Measurements from ENCODE around the gene STPG3. TPM values are rescaled to one million over a fixed set of nuclear protein-coding genes. Genes with fewer than 3 reads are reported as not detected.

STPG3 gene
- polyA plus RNA-seq, 2 of the 4 experiments (the other 2 are of a cell fraction): not detected

DNA sequence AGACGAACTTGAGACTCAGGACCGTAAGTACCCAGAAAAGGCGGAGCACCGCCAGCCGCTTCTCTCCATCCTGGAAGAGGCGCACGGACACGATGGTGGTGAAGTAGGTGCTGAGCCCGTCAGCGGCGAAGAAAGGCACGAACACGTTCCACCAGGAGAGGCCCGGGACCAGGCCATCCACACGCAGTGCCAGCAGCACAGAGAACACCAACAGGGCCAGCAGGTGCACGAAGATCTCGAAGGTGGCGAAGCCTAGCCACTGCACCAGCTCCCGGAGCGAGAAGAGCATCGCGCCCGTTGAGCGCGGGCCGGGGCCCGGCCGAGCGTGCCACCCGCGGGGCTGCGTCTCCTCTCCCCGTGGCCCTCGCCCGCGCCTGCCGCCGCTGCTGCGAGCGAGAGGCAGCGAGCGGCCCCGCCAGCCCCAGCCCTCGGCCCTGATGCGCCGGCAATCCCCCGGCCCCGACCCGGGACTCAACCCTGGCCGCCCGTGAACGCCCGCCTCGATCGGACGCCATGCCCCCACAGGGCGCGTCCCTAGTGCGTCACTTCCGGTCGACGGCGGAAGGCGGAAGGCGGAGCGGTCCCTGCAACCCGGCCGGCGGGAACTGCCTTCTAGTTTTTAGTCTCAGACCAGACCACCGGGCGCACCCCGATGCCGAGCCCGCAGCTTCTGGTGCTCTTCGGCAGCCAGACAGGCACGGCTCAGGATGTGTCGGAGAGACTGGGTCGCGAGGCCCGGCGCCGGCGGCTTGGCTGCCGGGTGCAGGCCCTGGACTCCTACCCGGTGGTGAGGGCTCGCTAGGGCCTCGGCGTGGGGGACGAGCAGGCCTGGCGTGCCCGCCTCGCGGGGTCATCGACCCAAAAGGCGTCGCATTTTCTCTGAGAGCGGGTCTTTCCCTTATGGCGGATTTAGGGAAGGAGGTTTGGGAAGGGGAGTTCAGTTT, 45.7 kb upstream of the STPG3 start, which contains the start of the genes NDOR1 and TMEM203:
Gene NDOR1, plus strand, starts transcription at position 575 of the 944 bp plus-strand sequence. Its CDS starts 78 bp downstream, at position 653.
Gene TMEM203, minus strand, starts transcription at position 523 of the 944 bp plus-strand sequence. Its CDS starts 234 bp downstream, at position 289.
- FAIRE-seq: no peak
- peak; percentile 69 to 70 for ATAC-seq
- Histone ChIP-seq H3K4me1 (peaks cover 28% of the 10 kb centered on the region), H3K4me3 (peak within 1 kb of the TSS; percentile 93), H3K4me2 (peak within 1 kb of the TSS; percentile 86), H3K27ac (peak within 1 kb of the TSS; percentile 93 to 97), H3K9me3 (no peaks in the 10 kb centered on the region)
- WGBS (ENCODE audit: missing lambda C conversion rate): 4% methylated on average over 27 of the region's 98 CpGs
- ChIA-PET CTCF (interaction anchor here (0.8 to 4.0 kb wide), 7 partner anchors 10 to 32 kb away, joined by 3 to 24 read pairs (median 4); partner anchors contain the start of genes RNF208, RNF224 and SSNA1), POLR2A (interaction anchor here (1.0 to 1.5 kb wide), 5 partner anchors 16 to 42 kb away, joined by 3 to 5 read pairs (median 4); partner anchors contain the start of gene TUBB4B)
- peak; percentile 84 to 91 for DNase-seq (ENCODE audit: low read depth in 1 of 2, low spot score in 1 of 2)
- no peak for TF ChIP-seq MYC (IDR thresholded peaks at IDR 0.05; ENCODE audit: borderline replicate concordance, low read length)
- no peak for TF ChIP-seq TFCP2L1 (CRISPR knock-in tag; IDR thresholded peaks at IDR 0.05)
- no peak for TF ChIP-seq MAZ (IDR thresholded peaks at IDR 0.05; ENCODE audit: borderline replicate concordance, low read depth, low read length)
- TF ChIP-seq, protein P1, sequence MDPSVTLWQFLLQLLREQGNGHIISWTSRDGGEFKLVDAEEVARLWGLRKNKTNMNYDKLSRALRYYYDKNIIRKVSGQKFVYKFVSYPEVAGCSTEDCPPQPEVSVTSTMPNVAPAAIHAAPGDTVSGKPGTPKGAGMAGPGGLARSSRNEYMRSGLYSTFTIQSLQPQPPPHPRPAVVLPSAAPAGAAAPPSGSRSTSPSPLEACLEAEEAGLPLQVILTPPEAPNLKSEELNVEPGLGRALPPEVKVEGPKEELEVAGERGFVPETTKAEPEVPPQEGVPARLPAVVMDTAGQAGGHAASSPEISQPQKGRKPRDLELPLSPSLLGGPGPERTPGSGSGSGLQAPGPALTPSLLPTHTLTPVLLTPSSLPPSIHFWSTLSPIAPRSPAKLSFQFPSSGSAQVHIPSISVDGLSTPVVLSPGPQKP (IDR thresholded peaks at IDR 0.05; ENCODE audit: low read depth, low read length): no peak
- TF ChIP-seq, protein P2, sequence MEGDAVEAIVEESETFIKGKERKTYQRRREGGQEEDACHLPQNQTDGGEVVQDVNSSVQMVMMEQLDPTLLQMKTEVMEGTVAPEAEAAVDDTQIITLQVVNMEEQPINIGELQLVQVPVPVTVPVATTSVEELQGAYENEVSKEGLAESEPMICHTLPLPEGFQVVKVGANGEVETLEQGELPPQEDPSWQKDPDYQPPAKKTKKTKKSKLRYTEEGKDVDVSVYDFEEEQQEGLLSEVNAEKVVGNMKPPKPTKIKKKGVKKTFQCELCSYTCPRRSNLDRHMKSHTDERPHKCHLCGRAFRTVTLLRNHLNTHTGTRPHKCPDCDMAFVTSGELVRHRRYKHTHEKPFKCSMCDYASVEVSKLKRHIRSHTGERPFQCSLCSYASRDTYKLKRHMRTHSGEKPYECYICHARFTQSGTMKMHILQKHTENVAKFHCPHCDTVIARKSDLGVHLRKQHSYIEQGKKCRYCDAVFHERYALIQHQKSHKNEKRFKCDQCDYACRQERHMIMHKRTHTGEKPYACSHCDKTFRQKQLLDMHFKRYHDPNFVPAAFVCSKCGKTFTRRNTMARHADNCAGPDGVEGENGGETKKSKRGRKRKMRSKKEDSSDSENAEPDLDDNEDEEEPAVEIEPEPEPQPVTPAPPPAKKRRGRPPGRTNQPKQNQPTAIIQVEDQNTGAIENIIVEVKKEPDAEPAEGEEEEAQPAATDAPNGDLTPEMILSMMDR (IDR thresholded peaks at IDR 0.05): no peak
- TF ChIP-seq TP53 (CRISPR knock-in tag; IDR thresholded peaks at IDR 0.05): no peak
- no peak for TF ChIP-seq ZSCAN20 (CRISPR knock-in tag; IDR thresholded peaks at IDR 0.05)
- no peak for TF ChIP-seq ZFP36 (IDR thresholded peaks at IDR 0.05; ENCODE audit: borderline replicate concordance, partially characterized antibody)
- TF ChIP-seq, protein P3, sequence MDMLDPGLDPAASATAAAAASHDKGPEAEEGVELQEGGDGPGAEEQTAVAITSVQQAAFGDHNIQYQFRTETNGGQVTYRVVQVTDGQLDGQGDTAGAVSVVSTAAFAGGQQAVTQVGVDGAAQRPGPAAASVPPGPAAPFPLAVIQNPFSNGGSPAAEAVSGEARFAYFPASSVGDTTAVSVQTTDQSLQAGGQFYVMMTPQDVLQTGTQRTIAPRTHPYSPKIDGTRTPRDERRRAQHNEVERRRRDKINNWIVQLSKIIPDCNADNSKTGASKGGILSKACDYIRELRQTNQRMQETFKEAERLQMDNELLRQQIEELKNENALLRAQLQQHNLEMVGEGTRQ (IDR thresholded peaks at IDR 0.05): no peak
- no peak for TF ChIP-seq KDM1A (IDR thresholded peaks at IDR 0.05; ENCODE audit: low read depth)
- TF ChIP-seq JUN (IDR thresholded peaks at IDR 0.05): peak; percentile 77 to 93
- TF ChIP-seq, protein P4, sequence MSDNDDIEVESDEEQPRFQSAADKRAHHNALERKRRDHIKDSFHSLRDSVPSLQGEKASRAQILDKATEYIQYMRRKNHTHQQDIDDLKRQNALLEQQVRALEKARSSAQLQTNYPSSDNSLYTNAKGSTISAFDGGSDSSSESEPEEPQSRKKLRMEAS (IDR thresholded peaks at IDR 0.05): peak; percentile 86
- TF ChIP-seq HOXA7 (CRISPR knock-in tag; IDR thresholded peaks at IDR 0.05): no peak
- no peak for TF ChIP-seq RCOR1 (IDR thresholded peaks at IDR 0.05; ENCODE audit: low read depth, low read length)
- peak; percentile 95 for TF ChIP-seq KDM5A (IDR thresholded peaks at IDR 0.05)
- TF ChIP-seq BHLHE40 (IDR thresholded peaks at IDR 0.05; ENCODE audit: low read depth, low read length): no peak
- TF ChIP-seq CHD2 (IDR thresholded peaks at IDR 0.05; ENCODE audit: low read length, partially characterized antibody): no peak
- TF ChIP-seq NR3C1 (IDR thresholded peaks at IDR 0.05): no peak
- TF ChIP-seq EHF (CRISPR knock-in tag; IDR thresholded peaks at IDR 0.05): no peak
- TF ChIP-seq PHF8 (IDR thresholded peaks at IDR 0.05; ENCODE audit: borderline replicate concordance, low read depth): peak; percentile 57; the same call in 1 of the 2 replicates
- TF ChIP-seq, protein P5, sequence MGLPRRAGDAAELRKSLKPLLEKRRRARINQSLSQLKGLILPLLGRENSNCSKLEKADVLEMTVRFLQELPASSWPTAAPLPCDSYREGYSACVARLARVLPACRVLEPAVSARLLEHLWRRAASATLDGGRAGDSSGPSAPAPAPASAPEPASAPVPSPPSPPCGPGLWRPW (IDR thresholded peaks at IDR 0.05): no peak
- no peak for TF ChIP-seq HOXB13 (CRISPR knock-in tag; IDR thresholded peaks at IDR 0.05; ENCODE audit: low read depth)
- TF ChIP-seq, protein P6, sequence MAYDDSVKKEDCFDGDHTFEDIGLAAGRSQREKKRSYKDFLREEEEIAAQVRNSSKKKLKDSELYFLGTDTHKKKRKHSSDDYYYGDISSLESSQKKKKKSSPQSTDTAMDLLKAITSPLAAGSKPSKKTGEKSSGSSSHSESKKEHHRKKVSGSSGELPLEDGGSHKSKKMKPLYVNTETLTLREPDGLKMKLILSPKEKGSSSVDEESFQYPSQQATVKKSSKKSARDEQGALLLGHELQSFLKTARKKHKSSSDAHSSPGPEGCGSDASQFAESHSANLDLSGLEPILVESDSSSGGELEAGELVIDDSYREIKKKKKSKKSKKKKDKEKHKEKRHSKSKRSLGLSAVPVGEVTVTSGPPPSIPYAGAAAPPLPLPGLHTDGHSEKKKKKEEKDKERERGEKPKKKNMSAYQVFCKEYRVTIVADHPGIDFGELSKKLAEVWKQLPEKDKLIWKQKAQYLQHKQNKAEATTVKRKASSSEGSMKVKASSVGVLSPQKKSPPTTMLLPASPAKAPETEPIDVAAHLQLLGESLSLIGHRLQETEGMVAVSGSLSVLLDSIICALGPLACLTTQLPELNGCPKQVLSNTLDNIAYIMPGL (CRISPR knock-in tag; IDR thresholded peaks at IDR 0.05; ENCODE audit: borderline replicate concordance): no peak
- TF ChIP-seq POLR2AphosphoS2 (conservative IDR thresholded peaks at IDR 0.05; ENCODE audit: low read length): no peak
- no peak for TF ChIP-seq MAFK (IDR thresholded peaks at IDR 0.05; ENCODE audit: partially characterized antibody)
- no peak for TF ChIP-seq RNF2 (IDR thresholded peaks at IDR 0.05; ENCODE audit: borderline replicate concordance, low read depth)
- 0 out of 2 replicates have a peak, but pooled peaks have one; percentile 9 for TF ChIP-seq ESRRA (IDR thresholded peaks at IDR 0.05; ENCODE audit: borderline replicate concordance, low read length)
- TF ChIP-seq, protein P7, sequence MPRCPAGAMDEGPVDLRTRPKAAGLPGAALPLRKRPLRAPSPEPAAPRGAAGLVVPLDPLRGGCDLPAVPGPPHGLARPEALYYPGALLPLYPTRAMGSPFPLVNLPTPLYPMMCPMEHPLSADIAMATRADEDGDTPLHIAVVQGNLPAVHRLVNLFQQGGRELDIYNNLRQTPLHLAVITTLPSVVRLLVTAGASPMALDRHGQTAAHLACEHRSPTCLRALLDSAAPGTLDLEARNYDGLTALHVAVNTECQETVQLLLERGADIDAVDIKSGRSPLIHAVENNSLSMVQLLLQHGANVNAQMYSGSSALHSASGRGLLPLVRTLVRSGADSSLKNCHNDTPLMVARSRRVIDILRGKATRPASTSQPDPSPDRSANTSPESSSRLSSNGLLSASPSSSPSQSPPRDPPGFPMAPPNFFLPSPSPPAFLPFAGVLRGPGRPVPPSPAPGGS (IDR thresholded peaks at IDR 0.05): peak; percentile 83; the same call in 1 of the 3 replicates
- 0 out of 2 replicates have a peak, but pooled peaks have one; percentile 20 for TF ChIP-seq HOXB5 (CRISPR knock-in tag; IDR thresholded peaks at IDR 0.05)
- TF ChIP-seq CHD4 (IDR thresholded peaks at IDR 0.05; ENCODE audit: borderline replicate concordance): no peak
- no peak for TF ChIP-seq SREBF2 (IDR thresholded peaks at IDR 0.05)
